ENCODE results near the gene FBXO7.

Gene FBXO7

DNA sequence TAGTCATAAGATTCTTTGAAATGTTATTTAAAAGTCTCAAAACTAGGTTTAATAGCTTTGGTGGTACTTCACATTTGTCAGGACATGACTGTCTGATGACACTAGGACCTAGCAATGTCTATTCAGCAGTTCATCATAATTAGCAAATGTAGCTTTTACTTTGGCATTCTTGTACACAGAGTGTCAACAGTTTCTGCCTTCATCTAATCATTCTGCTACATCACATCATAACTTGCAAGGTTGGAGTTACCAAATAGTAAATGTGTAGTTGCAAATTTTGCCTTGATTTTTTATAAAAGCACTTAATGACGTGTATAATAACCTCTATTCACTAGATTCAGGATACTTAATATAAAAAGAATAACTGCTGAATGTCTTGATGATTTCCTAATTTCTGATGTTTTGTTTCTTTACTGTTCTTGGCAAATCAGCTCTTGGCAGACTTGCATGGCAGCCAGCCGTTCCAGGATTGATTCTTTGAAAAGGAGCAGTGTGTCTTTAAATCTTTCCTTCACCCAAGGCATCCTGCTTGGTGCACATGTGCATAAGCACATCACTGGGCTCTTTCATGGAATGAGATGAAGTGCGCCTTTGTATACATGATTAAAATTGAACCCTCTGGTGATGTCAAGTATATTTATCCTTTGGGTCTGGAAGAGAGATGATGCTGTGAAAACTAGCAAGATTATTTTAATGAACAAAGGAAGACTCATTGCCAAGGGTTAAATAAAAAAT is 12.2 kb downstream of the FBXO7 start:
- DNase-seq: no peak
- in situ Hi-C loops (cut with MboI; ENCODE audit: low pct_unique_long_range_greater_than_20kb, low sequenced_read_pairs): no loop called here

DNA sequence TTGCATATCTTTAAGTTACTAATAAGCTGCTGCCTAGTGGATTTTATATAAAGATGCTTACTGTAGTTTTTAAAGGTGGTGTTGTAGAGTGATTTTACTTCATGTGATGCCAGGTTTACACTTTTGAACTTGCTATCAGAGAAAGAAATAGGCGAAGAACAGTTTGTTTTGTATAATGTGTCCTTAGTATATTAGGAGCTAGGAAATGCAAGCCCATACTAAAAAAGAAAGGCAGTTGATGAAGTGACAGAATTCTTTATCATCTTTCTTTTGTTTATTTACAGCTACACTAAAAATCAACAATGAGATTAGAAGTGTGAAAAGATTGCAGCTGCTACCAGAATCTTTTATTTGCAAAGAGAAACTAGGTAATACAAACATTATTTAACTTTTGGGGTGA is 12.8 kb downstream of the FBXO7 start:
- in situ Hi-C loops (cut with MboI; ENCODE audit: low pct_unique_long_range_greater_than_20kb, low sequenced_read_pairs): no loop called here
- DNase-seq: no peak

- no peak for DNase-seq
- in situ Hi-C loops (cut with MboI; ENCODE audit: low pct_unique_long_range_greater_than_20kb, low sequenced_read_pairs): no loop called here
These were observed 14.8 kb downstream of the FBXO7 start for GRCh38 chr22:32489377-32489776.

DNA sequence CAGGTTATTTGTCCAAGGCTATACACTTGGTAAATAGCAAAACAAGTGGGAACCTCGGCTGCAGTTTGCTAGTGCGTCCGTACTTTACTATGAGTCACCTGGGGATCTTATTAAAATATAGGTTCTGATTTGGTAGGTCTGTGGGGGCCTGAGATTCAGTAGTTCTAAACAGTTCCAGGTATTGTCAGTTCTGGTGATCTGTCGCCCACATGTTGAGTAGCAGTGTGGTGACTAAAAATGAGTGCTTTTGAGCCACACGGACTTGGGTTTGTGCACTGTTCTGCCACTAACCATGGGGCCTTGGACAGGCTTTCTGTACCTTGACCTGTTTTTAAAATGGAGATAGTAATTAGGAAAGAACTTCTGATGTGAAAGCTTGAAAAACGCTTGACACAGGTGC is 15.7 kb downstream of the FBXO7 start:
- in situ Hi-C loops (cut with MboI; ENCODE audit: low pct_unique_long_range_greater_than_20kb, low sequenced_read_pairs): no loop called here
- DNase-seq: no peak

GRCh38 chr22:32492111-32492510 is 17.5 kb downstream of the FBXO7 start:
- in situ Hi-C loops (cut with MboI; ENCODE audit: low pct_unique_long_range_greater_than_20kb, low sequenced_read_pairs): no loop called here

DNA sequence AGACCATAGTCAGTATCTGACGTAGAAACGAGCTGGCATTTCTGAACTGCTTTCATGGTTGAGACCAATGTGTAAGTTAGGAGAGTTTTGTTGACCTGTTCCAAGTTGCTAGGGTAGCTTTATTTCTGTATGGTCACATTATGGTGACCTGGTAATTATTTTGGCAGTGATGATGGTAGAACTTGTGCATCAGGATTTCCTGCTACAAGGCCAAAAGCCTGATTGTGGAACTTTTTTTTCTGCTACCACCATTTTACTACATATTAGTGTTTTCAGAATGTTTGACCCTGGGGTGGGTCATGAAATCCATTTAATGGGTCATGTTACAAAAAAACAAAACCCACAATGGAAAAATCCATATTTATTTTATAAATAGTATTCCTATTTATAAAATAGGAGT is 18.9 kb downstream of the FBXO7 start:
- in situ Hi-C loops (cut with MboI; ENCODE audit: low pct_unique_long_range_greater_than_20kb, low sequenced_read_pairs): no loop called here

More at GRCh38 chr22:32492111-32492510, 17.5 kb downstream of the FBXO7 start:
- DNase-seq: no peak

GRCh38 chr22:32494971-32495370 is 20.4 kb downstream of the FBXO7 start:
- in situ Hi-C loops (cut with MboI; ENCODE audit: low pct_unique_long_range_greater_than_20kb, low sequenced_read_pairs): no loop called here
- no peak for DNase-seq

More for the DNA sequence above, 18.9 kb downstream of the FBXO7 start:
- no peak for DNase-seq

DNA sequence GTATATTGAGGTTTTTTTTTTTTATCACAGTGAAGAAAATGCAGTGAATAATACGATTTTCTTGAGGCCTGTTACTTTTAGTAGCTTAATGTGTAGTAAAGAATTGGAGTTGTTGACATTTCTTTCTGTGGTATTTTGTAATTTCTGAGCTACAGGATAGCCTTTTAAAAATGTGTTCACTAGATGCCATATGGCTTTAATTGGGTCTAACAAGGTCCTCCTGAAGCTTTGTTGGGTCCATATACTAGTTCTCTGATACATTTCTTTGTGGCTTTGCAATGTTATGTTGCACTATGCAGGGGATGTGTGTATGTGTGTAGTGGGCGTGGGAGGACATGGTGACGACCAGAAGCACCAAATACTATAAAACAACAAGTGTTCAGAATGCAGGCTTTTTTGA is 25.1 kb downstream of the FBXO7 start:
- in situ Hi-C loops (cut with MboI; ENCODE audit: low pct_unique_long_range_greater_than_20kb, low sequenced_read_pairs): no loop called here
- no peak for DNase-seq

- no peak for DNase-seq
- in situ Hi-C loops (cut with MboI; ENCODE audit: low pct_unique_long_range_greater_than_20kb, low sequenced_read_pairs): no loop called here
These were observed 27.5 kb downstream of the FBXO7 start for GRCh38 chr22:32501836-32502752.

- in situ Hi-C loops (cut with MboI; ENCODE audit: low pct_unique_long_range_greater_than_20kb, low sequenced_read_pairs): no loop called here
- no peak for DNase-seq
These were observed 34.4 kb downstream of the FBXO7 start for GRCh38 chr22:32509045-32509444.

- DNase-seq: no peak
- in situ Hi-C loops (cut with MboI; ENCODE audit: low pct_unique_long_range_greater_than_20kb, low sequenced_read_pairs): no loop called here
These were observed 36.7 kb downstream of the FBXO7 start for GRCh38 chr22:32511274-32511673.

GRCh38 chr22:32511776-32512175 is 37.2 kb downstream of the FBXO7 start:
- DNase-seq: no peak
- in situ Hi-C loops (cut with MboI; ENCODE audit: low pct_unique_long_range_greater_than_20kb, low sequenced_read_pairs): no loop called here

GRCh38 chr22:32512267-32512982 is 37.8 kb downstream of the FBXO7 start:
- in situ Hi-C loops (cut with MboI; ENCODE audit: low pct_unique_long_range_greater_than_20kb, low sequenced_read_pairs): no loop called here
- no peak for DNase-seq

DNA sequence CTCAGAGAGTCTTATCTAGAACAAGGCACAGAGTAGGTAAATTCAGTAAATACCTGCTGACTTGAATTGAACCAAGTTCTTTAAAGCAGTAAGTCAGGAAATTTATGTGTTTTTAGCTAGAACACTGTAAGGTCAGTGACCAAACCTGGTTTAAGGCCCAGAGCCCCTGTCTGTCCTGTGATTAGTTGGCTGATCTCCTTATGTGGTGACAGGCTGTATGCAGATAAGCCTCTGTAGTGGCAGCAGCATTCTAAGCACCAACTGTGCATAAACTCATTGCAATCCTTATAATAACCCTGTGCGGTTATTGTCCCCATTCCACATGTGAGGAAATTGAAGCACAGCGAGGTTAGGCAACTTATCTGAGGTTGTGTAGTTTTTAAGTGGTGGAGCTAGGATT is 40.5 kb downstream of the FBXO7 start:
- in situ Hi-C loops (cut with MboI; ENCODE audit: low pct_unique_long_range_greater_than_20kb, low sequenced_read_pairs): no loop called here
- DNase-seq: no peak

GRCh38 chr22:32517488-32517887 is 42.9 kb downstream of the FBXO7 start:
- in situ Hi-C loops (cut with MboI; ENCODE audit: low pct_unique_long_range_greater_than_20kb, low sequenced_read_pairs): no loop called here
- no peak for DNase-seq

DNA sequence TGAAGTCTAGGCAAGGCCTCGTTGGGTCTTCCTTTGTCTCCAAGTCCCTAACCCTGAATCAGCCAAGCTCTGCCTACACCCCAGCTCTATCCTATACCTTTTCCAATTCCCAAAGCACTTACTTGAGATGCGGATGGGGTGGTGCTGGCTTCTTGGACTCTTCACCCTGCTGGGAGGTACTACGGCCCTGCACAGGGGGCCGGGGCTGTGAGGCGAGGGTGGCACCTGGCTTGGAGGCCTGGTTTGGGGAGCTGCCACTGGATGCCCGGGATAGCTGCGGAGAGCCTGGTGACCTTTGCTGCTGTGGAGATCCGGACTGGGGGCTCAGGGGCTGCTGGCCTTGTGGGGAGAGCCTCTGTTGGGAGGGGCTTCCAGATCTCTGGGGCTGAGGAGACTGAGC is 43.3 kb downstream of the FBXO7 start:
- in situ Hi-C loops (cut with MboI; ENCODE audit: low pct_unique_long_range_greater_than_20kb, low sequenced_read_pairs): no loop called here
- no peak for DNase-seq

GRCh38 chr22:32518381-32518780 is 43.8 kb downstream of the FBXO7 start:
- in situ Hi-C loops (cut with MboI; ENCODE audit: low pct_unique_long_range_greater_than_20kb, low sequenced_read_pairs): no loop called here
- DNase-seq: no peak

DNA sequence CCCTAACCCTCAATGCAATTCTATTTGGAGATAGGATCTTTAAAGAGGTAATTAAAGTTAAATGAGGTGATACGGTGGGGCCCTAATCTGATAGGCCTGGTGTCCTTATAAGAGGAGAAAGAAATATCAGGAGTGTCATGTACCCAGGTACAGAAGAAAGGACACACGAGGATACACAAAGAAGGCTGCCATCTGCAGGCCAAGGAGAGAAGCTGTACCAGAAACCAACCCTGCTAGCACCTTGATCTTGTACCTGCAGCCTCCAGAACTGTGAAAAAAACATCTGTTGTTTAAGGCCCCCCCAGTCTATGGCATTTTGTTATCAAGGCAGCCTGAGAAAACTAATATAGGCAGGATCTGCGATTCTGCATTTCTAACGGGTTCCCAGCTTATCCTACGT is 44.2 kb downstream of the FBXO7 start:
- DNase-seq: no peak
- in situ Hi-C loops (cut with MboI; ENCODE audit: low pct_unique_long_range_greater_than_20kb, low sequenced_read_pairs): no loop called here

DNA sequence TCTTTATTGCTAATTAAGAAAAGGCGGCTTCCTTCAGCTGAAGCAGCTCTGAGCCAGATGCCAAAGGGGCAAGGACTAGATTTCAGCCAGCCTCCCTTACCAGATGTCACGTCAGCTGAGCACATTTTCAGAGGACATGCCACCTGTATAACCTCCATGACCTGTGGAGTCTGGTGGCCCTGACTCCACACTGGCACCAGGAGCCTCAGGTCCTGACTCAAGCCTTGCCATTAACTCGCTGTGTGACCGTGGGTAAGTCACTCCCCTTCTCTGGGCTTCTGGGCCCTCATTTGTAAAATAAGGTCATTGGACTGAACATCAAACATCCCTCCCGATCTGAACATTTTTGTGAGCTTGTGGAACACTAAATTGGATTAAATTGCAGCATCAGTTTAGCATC is 46.0 kb downstream of the FBXO7 start:
- in situ Hi-C loops (cut with MboI; ENCODE audit: low pct_unique_long_range_greater_than_20kb, low sequenced_read_pairs): loop anchor here (10.0 kb wide), 1 partner anchor 274 kb away; no protein-coding TSS in a partner anchor
- DNase-seq: no peak

DNA sequence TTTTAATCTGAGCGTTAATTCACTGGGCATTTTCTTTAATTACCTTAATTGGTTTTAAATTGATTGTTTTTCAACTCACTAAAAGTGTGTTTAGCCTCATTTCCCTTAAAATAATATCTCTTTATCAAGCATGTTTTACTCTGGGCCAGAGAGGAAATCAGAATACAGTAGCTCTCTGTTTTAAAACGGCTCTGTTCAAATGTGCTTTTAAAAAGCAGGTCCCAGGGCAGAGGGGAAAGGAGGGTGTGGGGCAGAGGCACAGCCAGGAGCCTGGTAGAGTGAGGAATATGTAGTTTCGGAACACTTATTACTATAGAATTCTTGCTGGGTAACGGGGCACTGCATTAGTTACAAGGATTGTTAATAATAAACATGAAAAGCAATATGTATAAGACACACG is 47.6 kb downstream of the FBXO7 start:
- no peak for DNase-seq
- in situ Hi-C loops (cut with MboI; ENCODE audit: low pct_unique_long_range_greater_than_20kb, low sequenced_read_pairs): loop anchor here (10.0 kb wide), 1 partner anchor 273 kb away; no protein-coding TSS in a partner anchor

Data from KBM-7 (cell line).